NCI-H1417 (cell line): ENCODE data around the gene EVA1A.

Experiments
- DNase-seq, 3 experiments: peaks; one replicate each; lab custom pipeline; 2025; lab: John Stamatoyannopoulos, UW

The EVA1A gene

DNA sequence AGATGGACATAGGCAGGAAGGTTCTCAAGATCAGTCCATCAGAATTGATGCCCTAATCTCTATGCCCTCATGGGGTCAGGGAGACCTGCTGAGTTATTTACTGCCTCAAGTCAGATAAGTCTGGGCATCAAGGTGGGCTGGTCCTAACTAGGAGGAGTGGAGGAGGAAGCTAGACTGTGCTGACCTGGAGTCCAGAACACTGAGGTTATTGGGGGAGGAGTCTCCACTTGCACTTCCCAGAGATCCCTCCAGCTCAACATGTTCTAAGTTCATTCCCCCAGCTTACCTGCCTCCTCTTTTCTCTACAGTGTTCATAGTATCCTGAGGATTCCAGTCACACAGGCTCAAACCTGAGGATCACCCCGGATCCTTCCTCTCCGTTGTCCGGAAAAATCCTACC, 19.3 kb downstream of the EVA1A start:
- no peak for DNase-seq

DNA sequence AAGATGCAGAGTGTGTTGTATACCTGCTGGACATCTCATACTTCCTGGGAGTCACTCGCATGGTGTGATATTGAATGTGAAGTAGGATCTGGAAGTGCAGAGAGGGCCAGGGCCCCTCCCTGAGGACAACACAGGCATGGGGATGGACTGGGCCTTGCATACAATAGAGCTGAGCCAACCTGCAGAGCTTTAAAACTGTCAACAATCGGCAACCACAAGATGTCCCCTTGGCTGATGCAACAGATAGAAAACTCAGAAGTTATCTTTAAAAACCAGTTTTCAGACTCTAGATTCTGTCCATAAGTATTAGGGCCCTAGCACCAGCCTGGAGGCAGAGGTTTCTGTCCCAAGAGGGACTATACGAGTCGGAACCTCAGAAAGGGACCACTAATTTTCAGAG, 19.7 kb downstream of the EVA1A start:
- DNase-seq: no peak

DNA sequence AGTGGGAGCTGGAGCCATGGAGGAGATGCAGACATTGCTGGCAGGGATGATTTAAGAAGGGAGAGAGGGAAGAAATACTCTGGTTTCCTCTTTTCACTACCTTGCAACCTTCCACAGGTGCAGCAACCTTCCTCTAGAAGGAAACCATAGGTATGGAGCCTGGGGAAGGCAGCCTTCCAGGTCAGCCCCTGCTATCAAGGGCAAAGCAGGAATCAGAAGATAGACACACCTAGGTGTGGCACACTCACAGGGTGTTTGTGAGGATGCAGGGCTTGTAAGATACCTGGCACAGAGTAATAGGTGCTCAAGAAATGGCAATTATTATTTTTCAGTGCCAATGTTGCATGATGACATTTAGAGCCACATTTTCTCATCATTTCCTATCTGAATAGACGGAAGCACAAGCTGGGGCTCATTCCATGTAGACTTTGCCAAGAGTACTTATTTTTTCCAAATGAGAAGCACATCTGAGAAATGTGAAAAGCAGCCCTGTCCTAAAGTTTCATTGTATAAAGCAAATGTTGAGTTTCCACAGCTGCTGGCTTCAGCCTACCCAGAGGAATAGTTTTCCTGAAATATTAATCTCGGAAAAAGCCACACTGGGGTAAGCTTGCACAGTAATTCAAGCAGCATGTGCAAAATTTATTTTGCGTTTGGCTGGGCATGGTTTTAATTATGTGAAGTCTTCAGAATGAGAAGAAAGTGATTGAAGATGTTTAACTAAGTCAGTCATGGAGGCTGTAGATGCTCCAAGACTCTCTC, 20.6 kb downstream of the EVA1A start:
- no peak for DNase-seq

DNA sequence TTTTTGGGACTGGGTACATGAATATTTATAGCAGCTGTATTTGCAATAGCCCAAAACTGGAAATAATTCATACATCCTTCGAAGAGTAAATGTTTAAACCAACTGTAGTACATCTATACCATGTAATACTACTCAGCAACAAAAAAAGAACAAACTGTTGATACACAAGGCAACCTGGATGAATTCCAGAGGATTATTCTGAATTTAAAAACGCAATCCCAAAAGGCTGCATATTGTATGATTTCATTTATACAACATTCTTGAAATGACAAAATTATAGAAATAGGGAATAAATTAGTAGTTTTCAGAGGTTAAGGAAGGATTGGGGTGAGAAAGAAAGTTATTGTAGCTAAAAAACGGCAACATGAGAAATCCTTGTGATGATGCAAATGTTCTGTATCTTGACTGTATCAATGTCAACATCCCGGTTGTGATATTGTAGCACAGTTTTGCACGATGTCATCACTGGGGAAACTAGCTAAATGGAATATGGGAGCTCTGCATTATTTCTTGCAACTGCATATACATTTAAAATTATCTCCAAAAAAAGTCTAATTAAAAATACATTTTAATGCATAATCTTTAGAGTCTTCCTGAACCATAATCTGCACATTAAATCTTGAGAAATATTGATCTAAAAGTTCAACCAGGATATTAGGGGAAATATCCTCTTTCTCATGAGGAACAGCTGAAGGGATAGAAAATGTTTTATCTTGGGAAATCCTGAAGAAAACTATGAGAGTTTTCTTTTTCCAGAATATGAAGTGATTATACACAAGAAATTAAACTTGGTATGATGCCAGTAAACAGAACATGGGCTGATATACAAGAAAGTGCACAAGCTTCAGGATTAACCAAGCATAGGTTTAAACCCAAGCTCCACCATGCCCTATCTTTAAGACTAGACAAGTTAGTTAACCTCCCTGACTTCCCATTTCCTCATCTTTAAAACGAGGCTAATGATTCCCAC, 21.9 kb downstream of the EVA1A start:
- no peak for DNase-seq

DNA sequence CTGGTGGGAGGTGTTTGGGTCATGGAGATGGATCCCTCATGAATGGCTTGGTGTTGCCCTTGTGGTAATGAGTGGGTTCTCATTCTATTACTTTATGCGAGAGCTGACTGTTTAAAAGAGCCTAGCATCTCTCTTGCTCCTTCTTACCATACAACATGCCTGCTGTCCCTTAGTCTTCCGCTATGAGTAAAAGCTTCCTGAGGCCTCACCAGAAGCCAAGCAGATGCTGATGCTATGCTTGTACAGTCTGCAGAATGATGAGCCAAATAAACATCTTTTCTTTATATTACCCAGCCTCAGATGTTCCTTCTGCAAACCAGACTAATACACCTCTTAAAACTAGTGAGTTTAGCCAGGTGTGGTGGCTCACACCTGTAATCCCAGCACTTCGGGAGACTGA, 23.1 kb downstream of the EVA1A start:
- DNase-seq: no peak

DNA sequence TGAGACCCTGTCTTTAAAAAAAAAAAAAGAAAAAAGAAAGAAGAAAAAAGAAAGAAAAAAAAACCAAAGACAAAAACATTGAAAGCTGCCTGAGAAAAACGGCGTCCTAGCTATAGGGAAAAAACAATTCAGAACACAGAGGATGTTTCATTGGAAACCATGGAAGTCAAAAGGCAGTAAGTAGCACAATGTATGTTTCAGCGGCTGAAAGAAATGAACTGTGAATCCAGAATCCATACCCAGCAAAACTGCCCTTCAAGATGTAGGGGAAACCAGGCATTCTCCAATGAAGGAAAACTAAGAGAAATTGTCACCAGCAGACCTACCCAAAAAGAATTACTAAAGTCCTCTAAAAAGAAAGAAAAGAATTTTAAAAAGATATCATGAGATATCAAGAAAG, 27.6 kb downstream of the EVA1A start:
- no peak for DNase-seq

DNA sequence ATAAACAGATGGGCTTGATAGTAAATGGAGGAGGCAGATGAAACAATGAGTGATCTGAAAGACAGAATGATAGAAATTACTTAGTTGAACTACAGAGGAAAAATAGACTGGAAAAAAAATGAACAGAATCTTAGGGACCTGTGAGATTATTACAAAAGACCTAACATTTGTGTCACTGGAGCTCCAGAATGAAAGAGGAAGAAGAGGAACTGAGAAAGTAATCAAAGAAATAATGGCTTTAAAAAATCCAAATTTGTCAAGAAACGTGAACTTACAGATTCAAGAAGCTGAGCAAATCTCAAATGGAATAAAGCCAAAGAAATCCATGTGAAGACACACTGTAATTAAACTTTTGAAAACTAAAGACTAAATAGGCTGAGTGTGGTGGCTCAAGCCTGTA, 28.3 kb downstream of the EVA1A start:
- DNase-seq: no peak

DNA sequence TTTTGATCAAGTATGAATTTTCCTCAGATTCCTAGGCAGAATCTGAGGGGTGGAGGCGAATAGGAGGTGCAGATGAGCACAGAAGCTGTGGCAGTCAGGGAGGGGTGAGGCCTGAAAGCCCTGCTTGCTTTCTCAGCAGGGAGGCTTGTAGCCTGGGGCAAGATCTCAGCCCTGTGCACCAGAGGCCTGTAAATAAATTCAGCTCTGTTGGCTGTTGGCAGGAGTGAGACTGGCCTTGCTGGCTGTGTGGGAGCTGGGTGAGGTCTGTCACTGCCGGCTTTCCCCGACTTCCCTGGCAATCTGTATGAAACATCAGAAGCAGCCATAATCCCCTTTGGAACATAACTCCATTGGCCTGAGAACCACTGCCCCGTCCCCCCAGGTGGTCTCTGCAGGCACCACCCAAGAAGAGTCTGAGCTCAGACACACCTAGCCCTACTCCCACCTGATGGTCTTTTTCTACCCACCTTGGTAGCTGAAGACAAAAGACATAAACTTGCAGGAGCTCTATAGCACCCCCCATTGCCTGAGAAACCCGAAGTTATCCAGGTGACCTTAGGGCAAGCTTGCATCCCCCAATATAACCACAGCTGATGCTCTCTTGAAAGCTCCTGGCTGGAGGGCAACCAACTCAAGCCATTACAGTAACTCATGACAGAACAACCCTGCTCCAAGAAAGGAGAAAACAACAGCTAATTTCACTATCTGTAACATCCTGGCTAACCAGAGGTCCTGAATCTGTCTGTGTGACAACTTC, 32.3 kb downstream of the EVA1A start:
- peak in 2 of 3 experiments; percentile 69 to 79 for DNase-seq

DNA sequence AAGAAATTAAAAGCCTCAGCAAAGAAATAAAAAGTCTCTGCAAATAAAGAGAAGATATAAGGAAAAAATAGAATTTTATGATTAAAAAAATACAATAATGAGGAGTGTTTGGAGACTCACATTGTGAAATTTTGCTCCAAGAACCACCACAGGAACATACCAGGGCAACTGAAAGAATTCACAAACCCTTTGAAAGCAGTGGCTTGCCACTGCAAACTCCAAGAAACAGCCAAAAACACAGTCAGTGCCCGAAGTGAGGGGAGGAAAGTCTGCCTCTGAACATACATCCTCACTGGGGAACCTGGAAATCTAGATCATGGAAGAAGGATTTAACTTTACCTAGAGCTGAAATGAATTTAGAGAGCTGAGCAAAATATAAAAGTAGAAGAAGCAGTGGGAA, 33.1 kb downstream of the EVA1A start:
- no peak for DNase-seq

DNA sequence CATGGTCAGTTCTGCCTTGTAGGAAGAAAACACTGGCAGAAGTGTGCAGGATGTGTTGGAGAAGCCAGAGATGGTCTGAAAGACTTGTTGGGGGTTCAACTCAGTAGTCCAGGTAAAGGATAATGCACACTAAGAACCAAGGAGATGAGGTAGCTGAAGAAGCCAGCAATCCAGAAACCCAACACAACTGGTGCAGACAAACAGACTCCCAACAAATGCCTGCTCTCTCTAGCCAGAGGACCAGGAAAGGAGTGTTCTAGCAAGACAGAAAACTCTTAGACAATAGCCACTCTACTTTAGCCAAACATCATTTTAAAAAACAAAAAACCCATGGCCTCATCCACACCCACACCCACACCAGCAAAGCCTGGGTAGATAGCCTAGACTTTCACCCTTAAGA, 33.9 kb downstream of the EVA1A start:
- DNase-seq: no peak

DNA sequence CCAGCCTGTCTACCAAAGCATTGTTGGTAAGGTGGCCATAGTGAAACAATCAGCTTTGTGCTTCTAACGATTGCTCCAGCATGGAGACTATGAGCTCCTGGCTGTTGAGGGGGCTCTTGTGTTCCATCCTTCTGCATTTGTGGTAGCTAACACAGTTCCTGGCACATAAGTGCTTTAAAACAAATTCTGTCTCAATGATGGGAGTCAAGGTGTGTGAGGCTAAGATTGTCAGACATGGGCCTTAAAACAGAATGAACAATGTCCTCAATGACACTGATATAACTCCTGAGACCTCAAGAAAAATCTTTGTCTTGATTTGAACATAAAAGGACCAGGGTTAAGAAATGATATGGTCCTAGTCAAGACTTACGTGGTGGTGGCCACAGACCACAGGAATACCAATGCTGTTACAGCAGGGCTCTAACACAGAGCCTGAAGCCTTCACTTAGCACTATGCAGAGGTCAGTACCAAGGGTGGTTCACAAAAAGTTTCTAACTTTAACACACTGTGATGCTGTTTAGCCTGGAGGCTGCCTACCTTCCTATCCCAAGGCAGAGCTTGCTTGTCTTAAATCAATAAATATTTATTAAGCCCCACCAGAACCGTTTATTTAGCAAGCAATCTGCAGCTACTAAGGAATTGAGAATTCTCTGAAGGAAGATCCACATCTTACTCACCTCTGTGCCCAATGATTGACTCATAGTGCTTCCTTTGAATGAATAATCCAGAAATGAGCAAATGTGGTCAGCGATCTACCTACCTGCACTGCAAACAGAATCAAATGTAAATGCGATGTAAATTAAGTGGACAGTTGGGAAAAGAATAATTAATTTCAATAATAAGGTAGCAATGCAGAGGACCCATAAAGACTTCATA, 35.1 kb downstream of the EVA1A start:
- DNase-seq: no peak

DNA sequence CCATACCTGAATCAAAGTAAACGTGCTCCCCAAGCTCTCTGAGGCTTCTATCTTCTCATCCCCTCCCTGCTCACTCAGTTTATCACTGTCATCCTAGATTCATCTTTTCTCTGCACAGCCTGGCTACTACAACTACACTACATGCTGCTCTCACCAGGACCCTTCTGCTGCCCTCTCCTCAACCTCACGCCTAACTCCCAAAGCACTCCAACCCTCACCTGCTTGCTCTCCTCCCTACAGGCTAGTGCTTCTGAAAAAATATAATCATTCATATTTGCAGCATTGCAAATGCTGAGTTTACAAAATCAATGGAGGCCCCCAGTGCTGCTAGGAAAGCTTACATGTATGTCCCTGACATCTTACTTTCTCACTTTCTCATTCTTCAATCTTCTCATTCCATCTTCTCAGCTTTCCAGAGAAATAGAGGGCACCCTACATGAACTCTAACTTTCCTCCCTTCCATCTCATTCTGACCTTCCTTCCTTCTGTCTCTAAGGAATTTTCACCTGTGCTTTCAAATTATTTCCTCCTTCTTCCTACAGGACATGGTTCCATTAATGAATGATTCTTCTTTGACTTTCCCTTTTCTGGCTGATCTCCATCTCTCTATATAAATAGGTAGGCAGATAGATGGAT, 36.3 kb downstream of the EVA1A start:
- DNase-seq: no peak

DNA sequence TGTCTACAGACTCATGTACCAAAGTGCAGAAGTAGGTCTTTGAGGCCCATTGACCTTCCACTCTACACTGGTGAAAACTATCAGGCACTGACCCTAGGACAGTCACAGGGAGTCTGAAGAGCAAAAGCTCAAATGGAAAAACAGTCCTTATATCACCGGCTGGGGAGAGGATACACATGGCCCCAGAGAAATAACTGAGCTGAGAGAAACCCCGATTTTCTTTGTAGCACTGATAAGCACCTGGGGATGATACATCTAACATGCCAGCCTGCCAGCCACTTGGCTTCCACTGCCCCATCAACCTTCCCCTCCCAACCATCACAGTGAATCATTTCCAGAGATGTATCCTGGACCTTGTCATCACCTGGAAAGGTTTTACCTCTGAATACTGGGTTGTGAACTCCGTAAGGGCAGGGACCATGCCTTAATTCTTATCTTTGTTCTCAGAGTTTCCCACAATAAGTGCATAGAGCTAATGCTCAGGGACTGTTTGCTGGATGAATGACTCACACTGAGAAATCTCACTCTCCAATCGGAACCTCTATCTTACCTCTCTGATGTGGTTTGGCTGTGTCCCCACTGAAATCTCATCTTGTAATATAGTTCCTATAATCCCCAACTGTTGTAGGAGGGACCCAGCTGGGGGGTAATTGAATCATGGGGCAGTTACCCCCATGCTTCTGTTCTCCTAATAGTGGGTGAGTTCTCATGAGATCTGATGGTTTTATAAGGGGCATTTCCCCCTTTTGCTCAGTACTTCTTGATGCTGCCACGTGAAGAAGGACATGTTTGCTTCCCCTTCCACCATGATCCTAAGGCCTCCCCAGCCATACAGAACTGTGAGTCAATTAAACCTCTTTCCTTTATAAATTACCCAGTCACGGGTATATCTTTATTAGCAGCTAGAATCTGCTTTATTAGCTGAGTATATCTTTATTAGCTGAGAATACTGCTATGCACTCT, 37.1 kb downstream of the EVA1A start:
- DNase-seq: no peak

DNA sequence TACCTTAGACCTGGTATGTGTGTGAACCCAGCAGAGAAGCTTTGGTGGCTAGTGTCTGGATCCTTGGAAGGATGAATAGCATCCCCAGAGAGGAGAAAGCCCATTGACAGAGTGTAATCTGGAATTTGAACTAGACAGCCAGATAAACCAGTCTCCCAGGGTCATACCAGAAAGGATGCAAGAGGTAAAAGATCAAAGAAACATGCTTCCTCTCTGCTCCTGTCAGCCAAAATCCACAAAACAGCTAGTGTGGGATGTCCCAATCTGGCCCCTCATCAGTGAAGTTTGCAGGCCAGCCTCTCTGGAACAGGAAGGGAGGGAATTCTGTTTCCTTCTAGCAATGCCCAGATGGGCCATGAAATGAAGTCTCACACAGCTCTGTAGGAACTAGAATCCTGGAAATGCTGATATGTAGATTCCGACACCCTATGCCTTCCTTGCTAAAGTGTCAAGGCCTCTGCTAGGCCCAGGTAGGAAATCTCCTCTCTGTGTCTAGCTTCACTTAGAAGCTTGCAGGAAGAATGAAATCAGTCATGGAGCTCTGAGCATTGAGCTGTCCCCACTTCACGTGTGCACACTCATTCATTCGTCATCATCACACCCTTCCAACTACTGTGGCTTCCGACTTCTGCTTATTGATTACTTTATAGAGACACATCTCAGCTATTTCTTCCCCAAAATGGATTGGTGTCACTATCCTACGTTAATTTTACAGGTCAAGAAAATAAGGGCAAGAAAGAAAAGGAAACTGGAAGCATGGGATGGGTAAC, 38.0 kb downstream of the EVA1A start:
- DNase-seq: no peak

DNA sequence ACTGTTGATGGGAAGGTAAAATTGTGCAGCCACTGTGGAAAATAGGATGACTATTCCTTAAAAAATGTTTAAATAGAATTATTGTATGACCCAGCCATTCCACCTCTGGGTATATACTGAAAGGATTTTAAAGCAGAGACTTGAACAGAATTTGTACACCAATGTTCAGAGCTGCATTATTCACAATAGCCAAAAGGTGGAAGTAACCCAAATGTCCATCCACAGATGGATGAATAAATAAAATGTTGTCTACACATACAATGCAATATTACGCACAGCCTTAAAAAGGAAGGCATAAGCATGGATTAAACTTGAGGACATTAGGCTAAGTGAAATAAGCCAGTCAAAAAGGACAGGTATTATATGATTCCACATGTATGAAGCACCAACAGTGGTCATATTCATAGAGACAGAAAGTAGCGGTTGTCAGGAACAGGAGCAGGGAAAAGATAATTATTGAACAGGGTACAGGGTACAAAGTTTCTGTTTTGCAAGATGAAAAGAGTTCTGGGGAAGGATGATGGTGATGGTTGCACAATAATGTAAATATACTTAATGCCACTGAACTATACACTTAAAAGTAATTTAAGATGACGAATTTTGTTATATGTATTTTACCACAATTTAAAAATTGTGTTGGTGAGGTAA, 39.4 kb downstream of the EVA1A start:
- no peak for DNase-seq

DNA sequence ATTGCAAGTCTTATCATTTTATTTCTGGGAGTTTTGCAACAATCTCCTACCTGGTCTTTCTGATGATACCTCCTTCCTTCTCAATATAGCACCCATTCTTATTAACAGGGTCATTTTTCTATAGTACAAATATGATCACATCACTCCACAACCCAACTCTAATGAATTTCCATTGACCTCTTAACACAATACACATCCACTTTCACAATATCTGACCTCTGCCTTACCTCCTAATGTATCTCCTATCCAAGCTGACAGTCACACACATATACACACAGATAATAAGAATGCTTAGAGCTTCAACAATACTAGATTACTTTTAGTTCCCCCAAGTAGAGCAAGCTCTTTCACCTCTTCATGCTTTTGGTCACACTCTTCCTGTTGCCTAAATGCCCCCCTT, 40.9 kb downstream of the EVA1A start:
- no peak for DNase-seq

DNA sequence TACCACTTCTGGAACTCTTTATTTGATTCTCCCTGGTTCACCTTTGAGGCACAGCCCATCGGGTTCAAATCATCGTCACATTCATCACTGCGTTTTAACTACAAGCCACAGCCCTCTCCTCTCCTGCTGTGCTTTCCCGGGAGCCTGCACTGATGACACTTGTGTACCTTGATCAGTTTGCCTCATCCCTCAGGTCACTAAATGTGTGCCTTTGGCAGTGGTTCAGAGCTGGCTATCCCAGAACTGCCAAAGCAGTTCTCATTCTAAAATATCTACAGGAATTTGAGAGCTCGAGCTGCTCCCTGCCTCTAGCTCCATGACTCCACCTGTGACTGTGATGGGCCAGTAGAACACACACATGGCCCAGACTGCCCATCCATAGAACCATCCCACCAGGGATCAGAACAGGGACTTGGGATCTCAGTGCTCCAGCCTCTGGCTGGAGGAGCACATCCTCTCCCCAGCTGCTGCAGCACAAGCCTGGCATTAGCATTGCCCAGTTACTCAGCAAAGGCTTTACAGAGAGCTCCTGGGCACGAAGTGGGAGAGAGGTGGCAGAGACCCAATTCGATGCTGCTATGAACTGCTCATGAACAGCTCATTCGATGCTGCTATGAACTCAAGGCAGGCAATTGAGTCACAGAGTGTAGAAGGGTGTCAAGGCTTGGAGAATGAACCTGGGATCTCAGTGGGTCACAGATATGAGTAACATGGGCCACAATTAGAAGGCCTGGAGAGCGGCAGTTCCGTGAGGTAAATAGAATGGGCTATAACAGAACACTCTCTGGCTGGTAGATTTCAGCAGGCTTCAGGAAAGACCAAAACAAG, 41.9 kb downstream of the EVA1A start:
- DNase-seq: no peak
